Measurements from ENCODE around the gene ASCL2. TPM values are rescaled to one million over a fixed set of nuclear protein-coding genes. Genes with fewer than 3 reads are reported as not detected.
"Not testable (repeated sequence)": the region's sequence is repeated elsewhere in the genome, so short reads cannot be mapped to it uniquely, and the experiment has no call there.

Gene ASCL2
- total RNA-seq, 1 experiment from 2014 or later: not detected

- DNase-seq (ENCODE audit: low read depth): no peak
Measured at GRCh38 chr11:2237457-2238238, 32.7 kb downstream of the ASCL2 start.

DNA sequence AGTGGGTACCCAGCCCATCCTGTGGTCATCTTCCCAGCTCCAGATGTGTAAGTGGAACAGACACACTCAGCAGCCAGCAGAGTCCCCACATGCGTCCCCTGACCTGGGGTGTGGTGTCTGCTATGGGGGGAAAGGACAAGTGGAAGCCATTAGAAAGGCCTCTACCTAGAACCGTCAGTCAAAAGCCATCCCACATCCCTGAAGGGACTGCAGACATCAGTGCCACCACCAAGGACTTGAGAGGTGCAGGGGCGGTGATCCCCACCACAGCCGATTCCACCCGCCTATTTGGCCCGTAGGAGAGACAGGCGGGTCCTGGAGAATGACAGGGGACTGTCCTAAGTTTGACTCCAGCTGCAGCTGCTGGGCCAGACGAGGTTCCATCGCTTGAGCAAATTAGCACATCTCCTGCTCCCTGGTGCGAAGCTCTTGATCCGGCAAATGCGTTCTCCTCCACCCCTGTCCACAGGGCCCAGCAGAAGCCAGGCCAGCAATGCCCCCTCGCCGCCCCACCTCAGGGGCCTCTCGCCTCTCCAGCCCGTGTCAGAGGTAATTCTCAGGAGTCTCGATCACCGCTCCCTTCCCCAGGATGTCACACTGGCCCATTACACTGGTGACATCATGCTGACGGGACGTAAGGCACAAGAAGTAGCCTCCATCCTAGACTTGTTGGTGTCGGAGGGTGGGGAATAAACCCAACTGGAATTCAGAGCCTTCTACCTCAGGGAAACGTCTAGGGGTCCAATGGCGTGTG, 33.8 kb downstream of the ASCL2 start:
- DNase-seq (ENCODE audit: low read depth): not testable (repeated sequence)

GRCh38 chr11:2235588-2236326, 34.6 kb downstream of the ASCL2 start:
- no peak for DNase-seq (ENCODE audit: low read depth)

DNA sequence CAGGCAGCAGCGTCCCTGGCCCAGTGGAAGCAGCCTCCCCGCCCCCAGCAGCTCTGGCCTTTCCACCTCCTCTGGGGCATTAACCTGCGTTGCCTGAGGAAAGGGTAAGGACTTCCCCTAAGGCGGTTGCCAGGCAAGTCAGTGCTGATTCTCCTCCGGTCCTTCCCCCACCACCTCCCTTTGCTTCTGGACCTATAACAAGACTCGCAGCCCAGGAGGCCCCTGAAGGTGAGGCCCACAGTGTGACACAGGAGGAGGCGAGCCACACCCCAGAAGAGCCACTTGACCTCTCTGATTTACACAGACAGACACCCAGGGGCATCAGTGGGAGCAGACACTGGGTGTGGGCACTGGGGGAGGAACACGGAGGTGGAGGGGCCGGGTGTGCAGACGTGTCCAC, 35.4 kb downstream of the ASCL2 start:
- DNase-seq (ENCODE audit: low read depth): no peak

GRCh38 chr11:2233693-2234455, 36.5 kb downstream of the ASCL2 start:
- no peak for DNase-seq (ENCODE audit: low read depth)

GRCh38 chr11:2229713-2230297, 40.6 kb downstream of the ASCL2 start:
- no peak for DNase-seq (ENCODE audit: low read depth)

- no peak for DNase-seq (ENCODE audit: low read depth)
Measured at GRCh38 chr11:2224254-2224653, 46.1 kb downstream of the ASCL2 start.

- no peak for DNase-seq (ENCODE audit: low read depth)
Measured at GRCh38 chr11:2223153-2223794, 47.1 kb downstream of the ASCL2 start.

- DNase-seq (ENCODE audit: low read depth): no peak
Measured at GRCh38 chr11:2222451-2222850, 47.9 kb downstream of the ASCL2 start.

DNA sequence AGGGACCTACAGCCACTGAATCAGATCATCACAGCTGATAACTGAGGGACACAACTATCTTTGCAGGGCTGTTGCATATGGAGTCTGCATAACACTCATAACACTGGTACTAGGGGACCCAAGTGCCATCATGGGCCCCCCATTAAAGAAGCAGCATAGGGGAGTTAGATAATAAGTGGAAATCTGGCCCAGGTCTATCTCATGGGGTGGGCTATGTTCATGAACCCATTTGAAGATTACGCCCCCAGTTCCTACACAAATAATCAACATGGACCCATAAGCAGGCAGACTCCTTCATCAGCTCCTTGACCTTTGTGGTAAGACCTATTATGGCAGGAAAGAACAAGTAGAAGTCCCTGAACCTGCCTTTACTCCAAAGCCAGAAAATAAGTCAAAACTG, 48.8 kb downstream of the ASCL2 start:
- DNase-seq (ENCODE audit: low read depth): no peak

- no peak for DNase-seq (ENCODE audit: low read depth)
Measured at GRCh38 chr11:2221024-2221423, 49.4 kb downstream of the ASCL2 start.

DNA sequence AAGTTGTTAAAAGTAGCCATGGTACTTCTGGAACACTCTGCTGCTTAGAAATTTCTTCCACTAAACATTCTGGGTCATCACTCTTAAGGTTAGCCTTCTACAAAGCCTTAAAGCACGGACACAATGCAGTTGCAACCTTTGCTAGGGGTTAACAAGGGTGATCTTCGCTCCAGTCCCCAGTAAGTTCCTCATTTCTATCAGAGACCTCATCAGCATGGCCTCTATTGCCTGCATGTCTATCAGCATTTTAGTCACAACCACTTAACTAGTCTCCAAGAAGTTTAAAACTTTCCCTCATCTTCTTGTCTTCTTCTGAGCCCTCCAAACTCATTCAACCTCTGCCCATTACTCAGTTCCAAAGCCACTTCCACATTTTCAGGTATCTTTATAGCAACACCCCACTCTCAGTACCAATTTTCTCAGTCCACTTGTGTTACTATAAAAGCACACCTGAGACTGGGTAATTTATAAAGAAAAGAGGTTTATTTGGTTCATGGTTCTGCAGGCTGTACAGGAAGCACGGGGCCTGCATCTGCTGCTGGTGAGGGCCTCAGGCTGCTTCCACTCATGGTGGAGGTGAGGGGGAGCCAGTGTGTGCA, 50.1 kb downstream of the ASCL2 start:
- no peak for DNase-seq (ENCODE audit: low read depth)

GRCh38 chr11:2219318-2220017, 50.9 kb downstream of the ASCL2 start:
- DNase-seq (ENCODE audit: low read depth): no peak

Other genes with a start within 250 kb of the ASCL2 start
- gene IGF2, start 131.2 kb downstream of the ASCL2 start, total RNA-seq (2014; rRNA removed; shearing (Covaris generic)): 0.24 TPM in 1 of 2 replicates, not detected in the other
- gene INS, start 109.4 kb downstream of the ASCL2 start, total RNA-seq (2014; rRNA removed; shearing (Covaris generic)): not detected in 2 replicates
- not detected in 2 replicates for gene TH, start 98.8 kb downstream of the ASCL2 start, total RNA-seq (2014; rRNA removed; shearing (Covaris generic))
- 0.34 TPM in 1 of 2 replicates, not detected in the other for gene C11orf21, start 31.3 kb upstream of the ASCL2 start, total RNA-seq (2014; rRNA removed; shearing (Covaris generic))
- gene TSPAN32, start 31.4 kb upstream of the ASCL2 start, total RNA-seq (2014; rRNA removed; shearing (Covaris generic)): 0.05 and 0.30 TPM in 2 replicates
- gene CD81, start 106.7 kb upstream of the ASCL2 start, total RNA-seq (2014; rRNA removed; shearing (Covaris generic)): 108 and 171 TPM in 2 replicates
- 87.6 and 88.7 TPM in 2 replicates for gene TSSC4, start 130.2 kb upstream of the ASCL2 start, total RNA-seq (2014; rRNA removed; shearing (Covaris generic))
- gene TRPM5, start 173.9 kb upstream of the ASCL2 start, total RNA-seq (2014; rRNA removed; shearing (Covaris generic)): 0.05 TPM in 1 of 2 replicates, not detected in the other
- gene KCNQ1, start 174.4 kb upstream of the ASCL2 start, total RNA-seq (2014; rRNA removed; shearing (Covaris generic)): not detected in 2 replicates